ENCODE data around the gene KRTAP10-7. TPM values are rescaled to one million over a fixed set of nuclear protein-coding genes. Genes with fewer than 3 reads are reported as not detected.

The KRTAP10-7 gene
- total RNA-seq, 1 experiment from 2014 or later, result not detected

DNA sequence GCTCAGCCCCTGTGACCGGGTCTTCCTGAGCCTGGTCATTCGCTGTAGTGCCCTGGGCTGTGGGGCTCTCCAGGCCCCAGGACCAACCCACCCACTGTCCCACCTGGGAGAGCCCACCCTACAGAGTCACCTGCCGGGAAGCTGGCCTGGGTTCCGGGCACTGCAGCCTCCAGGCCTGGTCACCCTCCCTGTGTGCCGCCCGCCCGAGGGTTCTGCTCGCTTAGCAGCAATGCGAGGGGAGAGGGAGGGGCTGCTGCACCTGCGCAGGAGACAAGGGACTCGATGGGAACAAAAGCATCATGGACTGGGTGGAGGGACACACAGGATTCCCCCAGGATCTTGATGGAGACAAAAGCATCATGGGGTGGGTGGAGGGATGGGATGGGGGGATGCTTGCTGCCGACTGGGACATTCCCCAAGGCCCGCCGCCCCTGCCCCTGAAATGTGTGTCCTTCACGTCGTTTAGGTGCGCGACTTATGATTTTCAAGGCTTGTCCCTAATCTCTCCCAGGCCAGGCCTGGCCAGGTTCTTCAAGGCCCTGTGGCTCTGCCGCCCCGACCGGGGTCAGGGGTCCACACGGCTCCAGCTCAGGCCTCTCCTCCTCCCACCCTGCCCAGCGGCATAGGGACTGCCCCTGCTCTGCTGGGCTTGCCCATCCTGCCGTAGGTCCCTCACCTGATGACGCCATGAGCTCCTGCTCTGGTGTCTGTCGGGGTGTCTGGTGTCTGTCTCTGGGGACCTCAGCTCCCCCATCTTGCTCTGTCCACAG, 13.2 kb downstream of the KRTAP10-7 start:
- Histone ChIP-seq H3K27me3 (replicated peaks; ENCODE audit: control insufficient read depth, insufficient read depth, low read length) (no peaks in the 10 kb centered on the region), H3K4me3 (ENCODE audit: low read depth, low read length) (no peak overlapping the region), H3K36me3 (ENCODE audit: control insufficient read depth, insufficient read depth, low read length) (no peaks in the 10 kb centered on the region), H3K4me1 (no peaks in the 10 kb centered on the region), H3K9me3 (0 out of 2 replicates have a peak, but pooled peaks cover 5% of the 10 kb centered on the region)
- no peaks in the 10 kb centered on the region for H3K36me3 Mint-ChIP-seq (ENCODE audit: insufficient read depth, unreplicated experiment)
- H3K4me3 Mint-ChIP-seq (ENCODE audit: unreplicated experiment), result no peak overlapping the region
- no peaks in the 10 kb centered on the region for H3K4me1 Mint-ChIP-seq (ENCODE audit: low read depth, unreplicated experiment)
- POLR2A ChIA-PET, result no interaction called here
- BruUV-seq (replicated peaks), result no TSS peak
- intact Hi-C loops (cut with micrococcal nuclease; ENCODE audit: unreplicated experiment), result no loop called here
- no peak overlapping the region for H3K27ac Mint-ChIP-seq (ENCODE audit: unreplicated experiment)
- peaks cover 6% of the 10 kb centered on the region for H3K27me3 Mint-ChIP-seq (ENCODE audit: insufficient read depth, unreplicated experiment)
- peaks cover 40% of the 10 kb centered on the region for H3K9me3 Mint-ChIP-seq (ENCODE audit: unreplicated experiment)
- CTCF ChIA-PET, result no interaction called here
- no peak for DNase-seq
- TF ChIP-seq, protein P1, sequence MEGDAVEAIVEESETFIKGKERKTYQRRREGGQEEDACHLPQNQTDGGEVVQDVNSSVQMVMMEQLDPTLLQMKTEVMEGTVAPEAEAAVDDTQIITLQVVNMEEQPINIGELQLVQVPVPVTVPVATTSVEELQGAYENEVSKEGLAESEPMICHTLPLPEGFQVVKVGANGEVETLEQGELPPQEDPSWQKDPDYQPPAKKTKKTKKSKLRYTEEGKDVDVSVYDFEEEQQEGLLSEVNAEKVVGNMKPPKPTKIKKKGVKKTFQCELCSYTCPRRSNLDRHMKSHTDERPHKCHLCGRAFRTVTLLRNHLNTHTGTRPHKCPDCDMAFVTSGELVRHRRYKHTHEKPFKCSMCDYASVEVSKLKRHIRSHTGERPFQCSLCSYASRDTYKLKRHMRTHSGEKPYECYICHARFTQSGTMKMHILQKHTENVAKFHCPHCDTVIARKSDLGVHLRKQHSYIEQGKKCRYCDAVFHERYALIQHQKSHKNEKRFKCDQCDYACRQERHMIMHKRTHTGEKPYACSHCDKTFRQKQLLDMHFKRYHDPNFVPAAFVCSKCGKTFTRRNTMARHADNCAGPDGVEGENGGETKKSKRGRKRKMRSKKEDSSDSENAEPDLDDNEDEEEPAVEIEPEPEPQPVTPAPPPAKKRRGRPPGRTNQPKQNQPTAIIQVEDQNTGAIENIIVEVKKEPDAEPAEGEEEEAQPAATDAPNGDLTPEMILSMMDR (IDR thresholded peaks at IDR 0.05; ENCODE audit: insufficient read depth in 1 of 2, low read depth in 1 of 2, low read length in 1 of 2, severe bottlenecking in 1 of 2, unreplicated experiment in 1 of 2), result no peak

DNA sequence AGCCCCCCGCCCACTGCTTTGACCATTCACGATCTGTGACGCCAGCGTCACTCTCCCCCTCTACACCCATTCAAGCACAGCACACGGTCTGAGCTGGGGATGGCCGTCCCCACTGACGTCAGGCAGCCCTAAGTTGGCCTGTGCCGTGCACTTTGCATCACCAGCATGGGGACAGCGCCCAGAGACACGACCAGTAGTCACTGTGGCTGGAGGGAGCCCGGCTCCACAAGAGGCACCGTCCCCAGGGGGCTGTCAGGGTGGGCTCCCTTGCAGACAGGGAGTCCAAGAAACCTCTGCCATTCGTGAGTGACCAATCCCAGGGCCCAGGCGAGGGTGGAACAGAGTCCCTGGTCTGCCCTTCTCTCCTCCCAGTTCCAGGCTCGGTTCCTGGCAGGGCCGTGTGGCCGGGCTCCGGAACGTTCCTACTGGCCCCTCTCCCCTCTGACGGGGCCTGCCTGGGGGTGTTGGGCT, 13.8 kb downstream of the KRTAP10-7 start:
- Mint-ChIP-seq H3K27ac (ENCODE audit: unreplicated experiment) (no peak overlapping the region), H3K4me1 (ENCODE audit: low read depth, unreplicated experiment) (no peaks in the 10 kb centered on the region), H3K9me3 (ENCODE audit: unreplicated experiment) (peaks cover 39% of the 10 kb centered on the region), H3K27me3 (ENCODE audit: insufficient read depth, unreplicated experiment) (peaks cover 6% of the 10 kb centered on the region), H3K36me3 (ENCODE audit: insufficient read depth, unreplicated experiment) (no peaks in the 10 kb centered on the region), H3K4me3 (ENCODE audit: unreplicated experiment) (no peak overlapping the region)
- Histone ChIP-seq H3K36me3 (ENCODE audit: control insufficient read depth, insufficient read depth, low read length) (no peaks in the 10 kb centered on the region), H3K4me3 (ENCODE audit: low read depth, low read length) (no peak overlapping the region), H3K4me1 (no peaks in the 10 kb centered on the region), H3K9me3 (0 out of 2 replicates have a peak, but pooled peaks cover 5% of the 10 kb centered on the region), H3K27me3 (replicated peaks; ENCODE audit: control insufficient read depth, insufficient read depth, low read length) (no peaks in the 10 kb centered on the region)
- intact Hi-C loops (cut with micrococcal nuclease; ENCODE audit: unreplicated experiment), result no loop called here
- no TSS peak for BruUV-seq (replicated peaks)
- ChIA-PET POLR2A (no interaction called here), CTCF (no interaction called here)
- no peak for DNase-seq
- TF ChIP-seq, protein P1 (IDR thresholded peaks at IDR 0.05; ENCODE audit: insufficient read depth in 1 of 2, low read depth in 1 of 2, low read length in 1 of 2, severe bottlenecking in 1 of 2, unreplicated experiment in 1 of 2), result no peak

DNA sequence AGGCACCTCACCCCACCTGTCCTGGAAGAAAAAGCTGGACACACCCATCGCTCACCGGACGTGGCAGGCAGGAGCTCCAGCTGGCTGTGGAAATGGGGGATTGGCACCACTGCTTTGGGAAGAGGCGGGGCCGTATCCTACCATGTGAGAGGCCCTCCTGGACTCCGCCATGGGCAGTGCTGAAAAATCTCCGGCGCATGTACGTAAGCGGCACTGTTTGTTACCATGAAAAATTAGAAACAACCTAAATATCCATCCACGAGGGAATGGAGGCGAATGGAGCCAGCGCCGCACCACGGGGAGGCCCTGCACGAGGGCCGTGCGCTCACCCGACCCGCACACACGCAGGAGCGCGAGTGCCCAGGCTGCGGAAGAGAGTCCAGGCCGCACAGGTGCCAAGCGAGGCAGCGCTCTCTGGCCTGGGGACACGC, 14.6 kb downstream of the KRTAP10-7 start:
- Histone ChIP-seq H3K9me3 (0 out of 2 replicates have a peak, but pooled peaks cover 11% of the 10 kb centered on the region), H3K4me1 (no peaks in the 10 kb centered on the region), H3K4me3 (ENCODE audit: low read depth, low read length) (no peak overlapping the region), H3K27me3 (replicated peaks; ENCODE audit: control insufficient read depth, insufficient read depth, low read length) (no peaks in the 10 kb centered on the region), H3K36me3 (ENCODE audit: control insufficient read depth, insufficient read depth, low read length) (no peaks in the 10 kb centered on the region)
- Mint-ChIP-seq H3K4me3 (ENCODE audit: unreplicated experiment) (no peak overlapping the region), H3K27me3 (ENCODE audit: insufficient read depth, unreplicated experiment) (peaks cover 6% of the 10 kb centered on the region), H3K27ac (ENCODE audit: unreplicated experiment) (no peak overlapping the region), H3K9me3 (ENCODE audit: unreplicated experiment) (peaks cover 39% of the 10 kb centered on the region), H3K36me3 (ENCODE audit: insufficient read depth, unreplicated experiment) (no peaks in the 10 kb centered on the region), H3K4me1 (ENCODE audit: low read depth, unreplicated experiment) (no peaks in the 10 kb centered on the region)
- no peak for DNase-seq
- TF ChIP-seq, protein P1 (IDR thresholded peaks at IDR 0.05; ENCODE audit: insufficient read depth in 1 of 2, low read depth in 1 of 2, low read length in 1 of 2, severe bottlenecking in 1 of 2, unreplicated experiment in 1 of 2), result no peak
- ChIA-PET POLR2A (no interaction called here), CTCF (interaction anchor here (0.7 kb wide), 1 partner anchor 271 kb away, joined by 4 read pairs; no protein-coding TSS in a partner anchor)
- no TSS peak for BruUV-seq (replicated peaks)
- intact Hi-C loops (cut with micrococcal nuclease; ENCODE audit: unreplicated experiment), result no loop called here
